Activated naive CD8-positive, alpha-beta T cell treated with anti-CD3 and anti-CD28 coated beads for 36 hours (primary cell): ENCODE measurements around the gene SERPINF2. TPM values are rescaled to one million over a fixed set of nuclear protein-coding genes. Genes with fewer than 3 reads are reported as not detected.
"Not testable (repeated sequence)": the region's sequence is repeated elsewhere in the genome, so short reads cannot be mapped to it uniquely, and the experiment has no call there.

Experiments
- DNase-seq: peaks from one replicate; pipeline ENCODE4 v3.0.0; 2021
- H3K27ac Mint-ChIP-seq: one replicate; pipeline ENCODE4 v1.8.0; 2022; ENCODE audit warnings: mild to moderate bottlenecking, moderate library complexity, mixed read lengths
- H3K27me3 Mint-ChIP-seq: one replicate; pipeline ENCODE4 v1.8.0; 2022; ENCODE audit warnings: mild to moderate bottlenecking, mixed read lengths
- H3K36me3 Mint-ChIP-seq: one replicate; pipeline ENCODE4 v1.8.0; 2021; ENCODE audit warnings: mild to moderate bottlenecking, mixed read lengths
- H3K4me1 Mint-ChIP-seq: one replicate; pipeline ENCODE4 v1.8.0; 2021; ENCODE audit warnings: mixed read lengths
- H3K4me3 Mint-ChIP-seq: one replicate; pipeline ENCODE4 v1.8.0; 2022; ENCODE audit warnings: mild to moderate bottlenecking, moderate library complexity, mixed read lengths
- H3K9me3 Mint-ChIP-seq: one replicate; pipeline ENCODE4 v1.8.0; 2022; ENCODE audit warnings: mixed read lengths
- total RNA-seq, 2 experiments: library from RNA; stranded (reverse); gene quantifications; one replicate each; pipeline ENCODE4 v1.2.3, GENCODE V29; 2021

Gene SERPINF2
- total RNA-seq, 2 experiments from 2014 or later, result 0.08 to 0.12 TPM

GRCh38 chr17:1776857-1777256, 34.2 kb downstream of the SERPINF2 start:
- no peaks in the 10 kb centered on the region for H3K9me3 Mint-ChIP-seq
- H3K36me3 Mint-ChIP-seq, result peaks cover 3% of the 10 kb centered on the region
- peaks cover 3% of the 10 kb centered on the region for H3K4me1 Mint-ChIP-seq
- no peak for DNase-seq
- H3K27ac Mint-ChIP-seq, result no peak overlapping the region
- H3K4me3 Mint-ChIP-seq, result no peak overlapping the region
- no peaks in the 10 kb centered on the region for H3K27me3 Mint-ChIP-seq

GRCh38 chr17:1779571-1780131, 37.0 kb downstream of the SERPINF2 start:
- no peak overlapping the region for H3K4me3 Mint-ChIP-seq
- H3K36me3 Mint-ChIP-seq, result peaks cover 13% of the 10 kb centered on the region
- no peaks in the 10 kb centered on the region for H3K9me3 Mint-ChIP-seq
- H3K27ac Mint-ChIP-seq, result no peak overlapping the region
- no peaks in the 10 kb centered on the region for H3K27me3 Mint-ChIP-seq
- no peaks in the 10 kb centered on the region for H3K4me1 Mint-ChIP-seq
- DNase-seq, result no peak

GRCh38 chr17:1782171-1782567, 39.5 kb downstream of the SERPINF2 start:
- H3K27ac Mint-ChIP-seq, result no peak overlapping the region
- peaks cover 12% of the 10 kb centered on the region for H3K36me3 Mint-ChIP-seq
- no peak overlapping the region for H3K4me3 Mint-ChIP-seq
- H3K27me3 Mint-ChIP-seq, result no peaks in the 10 kb centered on the region
- H3K9me3 Mint-ChIP-seq, result no peaks in the 10 kb centered on the region
- DNase-seq, result no peak
- H3K4me1 Mint-ChIP-seq, result no peaks in the 10 kb centered on the region

- H3K9me3 Mint-ChIP-seq, result no peaks in the 10 kb centered on the region
- no peak overlapping the region for H3K4me3 Mint-ChIP-seq
- H3K27ac Mint-ChIP-seq, result peak overlapping the region; percentile 44
- no peaks in the 10 kb centered on the region for H3K27me3 Mint-ChIP-seq
- H3K4me1 Mint-ChIP-seq, result no peaks in the 10 kb centered on the region
- peaks cover 12% of the 10 kb centered on the region for H3K36me3 Mint-ChIP-seq
- no peak for DNase-seq
These were observed 40.6 kb downstream of the SERPINF2 start for GRCh38 chr17:1783271-1783670.

- Mint-ChIP-seq H3K27me3 (no peaks in the 10 kb centered on the region), H3K9me3 (no peaks in the 10 kb centered on the region), H3K36me3 (peaks cover 12% of the 10 kb centered on the region), H3K4me1 (no peaks in the 10 kb centered on the region), H3K4me3 (no peak overlapping the region), H3K27ac (peak overlapping the region; percentile 16)
- no peak for DNase-seq
These were observed 41.4 kb downstream of the SERPINF2 start for GRCh38 chr17:1783834-1784611.

- Mint-ChIP-seq H3K9me3 (no peaks in the 10 kb centered on the region), H3K36me3 (peaks cover 12% of the 10 kb centered on the region), H3K4me3 (no peak overlapping the region), H3K4me1 (no peaks in the 10 kb centered on the region), H3K27me3 (no peaks in the 10 kb centered on the region), H3K27ac (no peak overlapping the region)
- DNase-seq, result no peak
These were observed 43.3 kb downstream of the SERPINF2 start for GRCh38 chr17:1785930-1786329.

GRCh38 chr17:1786708-1787107, 44.0 kb downstream of the SERPINF2 start:
- Mint-ChIP-seq H3K27me3 (no peaks in the 10 kb centered on the region), H3K9me3 (no peaks in the 10 kb centered on the region), H3K4me1 (no peaks in the 10 kb centered on the region), H3K36me3 (peaks cover 12% of the 10 kb centered on the region), H3K4me3 (no peak overlapping the region), H3K27ac (no peak overlapping the region)
- no peak for DNase-seq

- Mint-ChIP-seq H3K4me3 (no peak overlapping the region), H3K27ac (no peak overlapping the region), H3K27me3 (no peaks in the 10 kb centered on the region), H3K4me1 (no peaks in the 10 kb centered on the region), H3K36me3 (peaks cover 5% of the 10 kb centered on the region), H3K9me3 (no peaks in the 10 kb centered on the region)
- DNase-seq, result no peak
These were observed 44.7 kb downstream of the SERPINF2 start for GRCh38 chr17:1787301-1787902.

GRCh38 chr17:1789936-1790335, 47.3 kb downstream of the SERPINF2 start:
- H3K4me1 Mint-ChIP-seq, result peaks cover 4% of the 10 kb centered on the region
- H3K27ac Mint-ChIP-seq, result no peak overlapping the region
- no peak overlapping the region for H3K4me3 Mint-ChIP-seq
- H3K9me3 Mint-ChIP-seq, result no peaks in the 10 kb centered on the region
- no peaks in the 10 kb centered on the region for H3K27me3 Mint-ChIP-seq
- no peaks in the 10 kb centered on the region for H3K36me3 Mint-ChIP-seq
- no peak for DNase-seq

- no peaks in the 10 kb centered on the region for H3K27me3 Mint-ChIP-seq
- no peaks in the 10 kb centered on the region for H3K9me3 Mint-ChIP-seq
- H3K27ac Mint-ChIP-seq, result no peak overlapping the region
- H3K36me3 Mint-ChIP-seq, result peaks cover 4% of the 10 kb centered on the region
- H3K4me1 Mint-ChIP-seq, result peaks cover 16% of the 10 kb centered on the region
- H3K4me3 Mint-ChIP-seq, result no peak overlapping the region
- no peak for DNase-seq
These were observed 50.1 kb downstream of the SERPINF2 start for GRCh38 chr17:1792495-1793446.

- no peak for DNase-seq
- H3K36me3 Mint-ChIP-seq, result peaks cover 4% of the 10 kb centered on the region
- H3K4me1 Mint-ChIP-seq, result peaks cover 17% of the 10 kb centered on the region
- H3K4me3 Mint-ChIP-seq, result no peak overlapping the region
- no peaks in the 10 kb centered on the region for H3K27me3 Mint-ChIP-seq
- no peaks in the 10 kb centered on the region for H3K9me3 Mint-ChIP-seq
- no peak overlapping the region for H3K27ac Mint-ChIP-seq
These were observed 50.8 kb downstream of the SERPINF2 start for GRCh38 chr17:1793447-1793806.

- peaks cover 17% of the 10 kb centered on the region for H3K4me1 Mint-ChIP-seq
- H3K27ac Mint-ChIP-seq, result no peak overlapping the region
- no peak for DNase-seq
These were observed 54.1 kb downstream of the SERPINF2 start for GRCh38 chr17:1796800-1797199.

GRCh38 chr17:1797323-1797722, 54.7 kb downstream of the SERPINF2 start:
- H3K9me3 Mint-ChIP-seq, result no peaks in the 10 kb centered on the region
- H3K27ac Mint-ChIP-seq, result peak overlapping the region; percentile 49
- no peaks in the 10 kb centered on the region for H3K27me3 Mint-ChIP-seq
- H3K36me3 Mint-ChIP-seq, result peaks cover 4% of the 10 kb centered on the region
- no peak overlapping the region for H3K4me3 Mint-ChIP-seq
- DNase-seq, result no peak
- H3K4me1 Mint-ChIP-seq, result peaks cover 17% of the 10 kb centered on the region

More at GRCh38 chr17:1796800-1797199, 54.1 kb downstream of the SERPINF2 start:
- H3K36me3 Mint-ChIP-seq, result peaks cover 4% of the 10 kb centered on the region
- no peaks in the 10 kb centered on the region for H3K27me3 Mint-ChIP-seq
- no peak overlapping the region for H3K4me3 Mint-ChIP-seq
- H3K9me3 Mint-ChIP-seq, result no peaks in the 10 kb centered on the region

- H3K4me1 Mint-ChIP-seq, result peaks cover 17% of the 10 kb centered on the region
- not testable (repeated sequence) for H3K27ac Mint-ChIP-seq, H3K27me3 Mint-ChIP-seq, DNase-seq, H3K4me3 Mint-ChIP-seq, H3K9me3 Mint-ChIP-seq, H3K36me3 Mint-ChIP-seq
These were observed 55.2 kb downstream of the SERPINF2 start for GRCh38 chr17:1797846-1798245.

GRCh38 chr17:1800240-1800639, 57.6 kb downstream of the SERPINF2 start:
- Mint-ChIP-seq H3K36me3 (peaks cover 9% of the 10 kb centered on the region), H3K9me3 (no peaks in the 10 kb centered on the region), H3K27ac (no peak overlapping the region), H3K4me1 (peaks cover 10% of the 10 kb centered on the region), H3K27me3 (no peaks in the 10 kb centered on the region), H3K4me3 (no peak overlapping the region)
- no peak for DNase-seq
